Measurements from ENCODE around the gene SLC36A4.

Gene SLC36A4

GRCh38 chr11:93155738-93156137 is 42.1 kb downstream of the SLC36A4 start:
- Histone ChIP-seq H3K27me3 (ENCODE audit: control insufficient read depth, insufficient read depth, low read length) (no peaks in the 10 kb centered on the region), H3K36me3 (ENCODE audit: insufficient read depth, low read length) (no peaks in the 10 kb centered on the region)

GRCh38 chr11:93145390-93145915 is 52.3 kb downstream of the SLC36A4 start:
- no peaks in the 10 kb centered on the region for H3K36me3 ChIP-seq (ENCODE audit: insufficient read depth, low read length)
- no peak overlapping the region for H3K4me2 ChIP-seq (ENCODE audit: low read length)
- H3K27me3 ChIP-seq (ENCODE audit: control insufficient read depth, insufficient read depth, low read length), result no peaks in the 10 kb centered on the region
- peaks cover 16% of the 10 kb centered on the region for H3K4me1 ChIP-seq (ENCODE audit: control insufficient read depth, insufficient read depth, low read length)
- H3K9ac ChIP-seq (ENCODE audit: low read depth, low read length), result no peak overlapping the region
- H3K4me3 ChIP-seq (ENCODE audit: low read length), result no peak overlapping the region
- H3K9me3 ChIP-seq (replicated peaks; ENCODE audit: low read length), result no peaks in the 10 kb centered on the region

More at GRCh38 chr11:93155738-93156137, 42.1 kb downstream of the SLC36A4 start:
- H3K9ac ChIP-seq (ENCODE audit: low read depth, low read length), result no peak overlapping the region
- H3K4me2 ChIP-seq (ENCODE audit: low read length), result no peak overlapping the region
- H3K4me1 ChIP-seq (ENCODE audit: control insufficient read depth, insufficient read depth, low read length), result no peaks in the 10 kb centered on the region
- no peaks in the 10 kb centered on the region for H3K9me3 ChIP-seq (replicated peaks; ENCODE audit: low read length)
- H3K4me3 ChIP-seq (ENCODE audit: low read length), result no peak overlapping the region

- Histone ChIP-seq H3K36me3 (ENCODE audit: insufficient read depth, low read length) (no peaks in the 10 kb centered on the region), H3K9ac (ENCODE audit: low read depth, low read length) (no peak overlapping the region), H3K9me3 (replicated peaks; ENCODE audit: low read length) (no peaks in the 10 kb centered on the region), H3K4me1 (ENCODE audit: control insufficient read depth, insufficient read depth, low read length) (peaks cover 16% of the 10 kb centered on the region), H3K27me3 (ENCODE audit: control insufficient read depth, insufficient read depth, low read length) (no peaks in the 10 kb centered on the region), H3K4me3 (ENCODE audit: low read length) (no peak overlapping the region), H3K4me2 (ENCODE audit: low read length) (no peak overlapping the region)
Measured at GRCh38 chr11:93143800-93144199, 54.0 kb downstream of the SLC36A4 start.

- Histone ChIP-seq H3K9ac (ENCODE audit: low read depth, low read length) (no peak overlapping the region), H3K4me1 (ENCODE audit: control insufficient read depth, insufficient read depth, low read length) (peaks cover 16% of the 10 kb centered on the region), H3K4me3 (ENCODE audit: low read length) (no peak overlapping the region), H3K4me2 (ENCODE audit: low read length) (peak overlapping the region; percentile 33), H3K9me3 (replicated peaks; ENCODE audit: low read length) (no peaks in the 10 kb centered on the region), H3K36me3 (ENCODE audit: insufficient read depth, low read length) (no peaks in the 10 kb centered on the region), H3K27me3 (ENCODE audit: control insufficient read depth, insufficient read depth, low read length) (no peaks in the 10 kb centered on the region)
Measured at GRCh38 chr11:93143186-93143585, 54.6 kb downstream of the SLC36A4 start.

- Histone ChIP-seq H3K9me3 (replicated peaks; ENCODE audit: low read length) (no peaks in the 10 kb centered on the region), H3K9ac (ENCODE audit: low read depth, low read length) (peak overlapping the region; percentile 10), H3K27me3 (ENCODE audit: control insufficient read depth, insufficient read depth, low read length) (no peaks in the 10 kb centered on the region), H3K36me3 (ENCODE audit: insufficient read depth, low read length) (no peaks in the 10 kb centered on the region), H3K4me3 (ENCODE audit: low read length) (no peak overlapping the region), H3K4me1 (ENCODE audit: control insufficient read depth, insufficient read depth, low read length) (peaks cover 18% of the 10 kb centered on the region), H3K4me2 (ENCODE audit: low read length) (no peak overlapping the region)
Measured at GRCh38 chr11:93133488-93134109, 64.2 kb downstream of the SLC36A4 start.

GRCh38 chr11:93132836-93133235 is 65.0 kb downstream of the SLC36A4 start:
- H3K4me2 ChIP-seq (ENCODE audit: low read length), result no peak overlapping the region
- peaks cover 18% of the 10 kb centered on the region for H3K4me1 ChIP-seq (ENCODE audit: control insufficient read depth, insufficient read depth, low read length)
- no peak overlapping the region for H3K9ac ChIP-seq (ENCODE audit: low read depth, low read length)
- H3K4me3 ChIP-seq (ENCODE audit: low read length), result no peak overlapping the region
- no peaks in the 10 kb centered on the region for H3K36me3 ChIP-seq (ENCODE audit: insufficient read depth, low read length)
- no peaks in the 10 kb centered on the region for H3K9me3 ChIP-seq (replicated peaks; ENCODE audit: low read length)
- no peaks in the 10 kb centered on the region for H3K27me3 ChIP-seq (ENCODE audit: control insufficient read depth, insufficient read depth, low read length)

- Histone ChIP-seq H3K9ac (ENCODE audit: low read depth, low read length) (no peak overlapping the region), H3K36me3 (ENCODE audit: insufficient read depth, low read length) (no peaks in the 10 kb centered on the region), H3K4me2 (ENCODE audit: low read length) (no peak overlapping the region), H3K27me3 (ENCODE audit: control insufficient read depth, insufficient read depth, low read length) (no peaks in the 10 kb centered on the region), H3K4me3 (ENCODE audit: low read length) (no peak overlapping the region), H3K9me3 (replicated peaks; ENCODE audit: low read length) (no peaks in the 10 kb centered on the region), H3K4me1 (ENCODE audit: control insufficient read depth, insufficient read depth, low read length) (peaks cover 18% of the 10 kb centered on the region)
Measured at GRCh38 chr11:93131709-93132108, 66.1 kb downstream of the SLC36A4 start.

GRCh38 chr11:93128574-93128973 is 69.2 kb downstream of the SLC36A4 start:
- H3K4me1 ChIP-seq (ENCODE audit: control insufficient read depth, insufficient read depth, low read length), result peaks cover 13% of the 10 kb centered on the region

GRCh38 chr11:93123351-93123898 is 74.4 kb downstream of the SLC36A4 start:
- Histone ChIP-seq H3K4me2 (ENCODE audit: low read length) (no peak overlapping the region), H3K9ac (ENCODE audit: low read depth, low read length) (no peak overlapping the region), H3K36me3 (ENCODE audit: insufficient read depth, low read length) (no peaks in the 10 kb centered on the region), H3K4me3 (ENCODE audit: low read length) (no peak overlapping the region), H3K4me1 (ENCODE audit: control insufficient read depth, insufficient read depth, low read length) (no peaks in the 10 kb centered on the region), H3K9me3 (replicated peaks; ENCODE audit: low read length) (no peaks in the 10 kb centered on the region), H3K27me3 (ENCODE audit: control insufficient read depth, insufficient read depth, low read length) (no peaks in the 10 kb centered on the region)

More at GRCh38 chr11:93128574-93128973, 69.2 kb downstream of the SLC36A4 start:
- Histone ChIP-seq H3K27me3 (ENCODE audit: control insufficient read depth, insufficient read depth, low read length) (no peaks in the 10 kb centered on the region), H3K4me3 (ENCODE audit: low read length) (no peak overlapping the region), H3K36me3 (ENCODE audit: insufficient read depth, low read length) (no peaks in the 10 kb centered on the region), H3K9me3 (replicated peaks; ENCODE audit: low read length) (no peaks in the 10 kb centered on the region), H3K4me2 (ENCODE audit: low read length) (no peak overlapping the region), H3K9ac (ENCODE audit: low read depth, low read length) (no peak overlapping the region)

- Histone ChIP-seq H3K4me3 (ENCODE audit: low read length) (no peak overlapping the region), H3K36me3 (ENCODE audit: insufficient read depth, low read length) (no peaks in the 10 kb centered on the region), H3K4me2 (ENCODE audit: low read length) (no peak overlapping the region), H3K4me1 (ENCODE audit: control insufficient read depth, insufficient read depth, low read length) (no peaks in the 10 kb centered on the region), H3K9ac (ENCODE audit: low read depth, low read length) (no peak overlapping the region), H3K27me3 (ENCODE audit: control insufficient read depth, insufficient read depth, low read length) (no peaks in the 10 kb centered on the region), H3K9me3 (replicated peaks; ENCODE audit: low read length) (no peaks in the 10 kb centered on the region)
Measured at GRCh38 chr11:93122535-93123235, 75.1 kb downstream of the SLC36A4 start.

GRCh38 chr11:93118276-93118675 is 79.5 kb downstream of the SLC36A4 start:
- Histone ChIP-seq H3K9ac (ENCODE audit: low read depth, low read length) (no peak overlapping the region), H3K4me1 (ENCODE audit: control insufficient read depth, insufficient read depth, low read length) (no peaks in the 10 kb centered on the region), H3K9me3 (replicated peaks; ENCODE audit: low read length) (no peaks in the 10 kb centered on the region), H3K36me3 (ENCODE audit: insufficient read depth, low read length) (no peaks in the 10 kb centered on the region), H3K4me3 (ENCODE audit: low read length) (no peak overlapping the region), H3K27me3 (ENCODE audit: control insufficient read depth, insufficient read depth, low read length) (no peaks in the 10 kb centered on the region), H3K4me2 (ENCODE audit: low read length) (no peak overlapping the region)
